ENCODE data around the gene RPL36.

GRCh38 chr19:5694167-5694955 is 4.3 kb downstream of the RPL36 start:
- TF ChIP-seq CTCF (IDR thresholded peaks at IDR 0.05; ENCODE audit: low read depth, low read length, missing input control) (no peak), EGR1 (IDR thresholded peaks at IDR 0.05; ENCODE audit: low read depth in 2 of 2) (no peak), SP1 (IDR thresholded peaks at IDR 0.05) (no peak), ATF3 (IDR thresholded peaks at IDR 0.05) (no peak), GABPA (IDR thresholded peaks at IDR 0.05 in 1 of 2, conservative IDR thresholded peaks at IDR 0.05 in 1 of 2) (no peak), MAX (IDR thresholded peaks at IDR 0.05) (no peak), REST (IDR thresholded peaks at IDR 0.05) (no peak), TAF1 (conservative IDR thresholded peaks at IDR 0.05) (no peak), HNF4G (IDR thresholded peaks at IDR 0.05) (no peak), RAD21 (IDR thresholded peaks at IDR 0.05) (no peak)
